Psoas muscle (tissue), 8 donors: Measurements from ENCODE around the gene ASPHD2. TPM values are rescaled to one million over a fixed set of nuclear protein-coding genes. Genes with fewer than 3 reads are reported as not detected.

ENCODE experiments used
- ATAC-seq, 4 donors: fragments of 200-7000 bp; cut with Tn5 transposase; one replicate each; pipeline ENCODE4 v1.9.1; 2020; ENCODE audit warnings: moderate library complexity in 3 of 4, mild to moderate bottlenecking in 2 of 4
- DNase-seq, 2 donors: peaks; one replicate each; pipeline ENCODE4 v3.0.0-alpha.2; 2020
- H3K27ac ChIP-seq: fragments of 200-600 bp; one replicate; pipeline ENCODE4 v1.8.0; 2022
- H3K27me3 ChIP-seq, 3 donors: fragments of 200-600 bp in 1 of 3; one replicate each; pipeline versions ENCODE4 v1.6.1 to v1.8.0; 2013 to 2022; ENCODE audit warnings: low read length in 2 of 3, mild to moderate bottlenecking in 2 of 3, moderate library complexity in 1 of 3; ENCODE audit not compliant: insufficient read depth in 3 of 3
- H3K36me3 ChIP-seq, 2 donors: fragments of 200-600 bp in 1 of 2; one replicate each; pipeline versions ENCODE4 v1.6.1 to v1.8.0; 2013 to 2022; ENCODE audit warnings: low read depth in 1 of 2, mild to moderate bottlenecking in 1 of 2, moderate library complexity in 1 of 2; ENCODE audit not compliant: insufficient read depth in 1 of 2
- H3K4me1 ChIP-seq: fragments of 200-600 bp; one replicate; pipeline ENCODE4 v1.8.0; 2022
- H3K4me3 ChIP-seq: fragments of 200-600 bp; one replicate; pipeline ENCODE4 v1.8.0; 2022; ENCODE audit warnings: mild to moderate bottlenecking
- H3K9me3 ChIP-seq: fragments of 200-600 bp; one replicate; pipeline ENCODE4 v1.8.0; 2022
- CTCF ChIP-seq: fragments of 200-600 bp; IDR thresholded peaks from one replicate; pipeline ENCODE4 v1.8.0; 2022; ENCODE audit warnings: antibody characterized with exemption
- WGBS, 3 donors: extraction: QIAGEN DNeasy Blood & Tissue Kit; methylation state at CpG; one replicate each; pipeline versions ENCODE4 v1.1.6 to v1.1.7; 2013; 5-methylcytosine and 5-hydroxymethylcytosine counted together
- intact Hi-C, 2 donors: fragments of 100-400 bp; cut with DNase I; formaldehyde crosslinking; loops; one replicate each; pipeline versions ENCODE4 v1.11.0 to v1.14.2; 2022
- polyA plus RNA-seq, 3 donors: library from polyadenylated mRNA; stranded (reverse); fragments of 200-250 nt; gene quantifications; one replicate each; pipeline ENCODE4 v1.2.3, GENCODE V29; 2013
- total RNA-seq, 4 donors: library from RNA; stranded (reverse); fragmentation: NEBNext Ultra II Directional in 2 of 4; extraction: Animal tissue kit (Norgen Biotek cat#: 25700) in 2 of 4; gene quantifications; one replicate each; pipeline versions ENCODE4 v1.2.1 to v1.2.4, GENCODE V29; 2021 to 2023
- donor health status: healthy with polysubstance abuse.
- donor health status: DM: no; HTN: no; CAD: no; lungs with moderate emphysema.
- donor health status: Bipolar disorder and iron deficiency.
- donor health status: healthy.
- donor health status: DM: yes; HTN: yes; CAD: no.
- donor health status: DM: no; HTN: no; CAD: no.
- donor health status: DM: no; HTN: no; CAD: no.
- donor health status: DM: yes; HTN: yes; CAD: no.

The ASPHD2 gene
- total and polyA plus RNA-seq, 7 donors, result 0.04 to 0.38 (median 0.14) TPM; not detected in 1

DNA sequence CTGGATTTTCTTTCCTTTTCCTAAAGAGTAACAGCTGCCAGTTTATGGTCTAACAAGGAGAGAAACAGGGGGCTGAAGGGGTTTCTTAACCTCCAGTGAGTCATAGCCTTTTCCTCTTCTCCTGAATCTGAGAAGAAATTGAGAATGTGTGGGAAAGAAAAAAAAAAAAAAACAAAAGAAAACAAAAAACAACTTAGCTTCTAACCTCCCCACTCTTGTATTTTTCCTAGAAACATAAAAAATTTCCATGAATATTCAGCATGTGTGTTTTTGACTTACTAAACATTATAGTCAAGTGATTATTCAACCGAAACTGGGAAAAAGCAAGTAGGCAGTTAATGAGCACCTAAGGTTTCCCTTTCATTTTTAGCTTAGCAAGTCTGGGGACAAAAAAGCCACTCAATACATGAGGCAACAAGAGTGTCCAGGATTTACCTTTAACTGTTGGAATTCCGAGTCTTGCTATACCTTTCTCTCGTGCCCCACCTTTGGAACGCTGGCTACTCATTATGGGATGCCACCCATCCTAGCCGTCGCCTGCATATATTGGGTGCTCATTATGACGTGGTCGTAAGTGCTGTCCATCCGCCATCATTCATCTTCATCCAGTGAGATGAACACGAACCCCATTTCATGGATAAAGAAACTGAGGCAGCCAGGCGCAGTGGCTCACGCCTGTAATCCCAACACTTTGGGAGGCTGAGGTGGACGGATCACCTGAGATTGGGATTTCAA lies 2.4 kb downstream of the ASPHD2 start:
- Histone ChIP-seq H3K4me3 (no peak overlapping the region), H3K27ac (no peak overlapping the region), H3K4me1 (peaks cover 4% of the 10 kb centered on the region), H3K27me3 (peaks cover 0 to 40% (median 11%) of the 10 kb centered on the region in 3 donors), H3K36me3 (no peaks in the 10 kb centered on the region), H3K9me3 (no peaks in the 10 kb centered on the region)
- DNase-seq, result no peak
- intact Hi-C loops, result no loop called here
- WGBS, 3 donors, result 93 to 94% (median 94%) methylated on average over 13 of the region's 13 CpGs
- ATAC-seq, result no peak
- no peak for TF ChIP-seq CTCF

GRCh38 chr22:26432619-26433311 lies 3.7 kb downstream of the ASPHD2 start:
- H3K4me1 ChIP-seq, result peaks cover 4% of the 10 kb centered on the region
- intact Hi-C loops, result no loop called here
- 89 to 94% (median 92%) methylated on average over 3 of the region's 3 CpGs for WGBS, 3 donors
- H3K9me3 ChIP-seq, result no peaks in the 10 kb centered on the region
- H3K27ac ChIP-seq, result no peak overlapping the region
- H3K27me3 ChIP-seq, result peaks cover 0 to 35% (median 11%) of the 10 kb centered on the region in 3 donors
- DNase-seq (no peak), ATAC-seq (no peak)
- H3K36me3 ChIP-seq, result no peaks in the 10 kb centered on the region
- H3K4me3 ChIP-seq, result no peak overlapping the region
- TF ChIP-seq CTCF, result no peak

DNA sequence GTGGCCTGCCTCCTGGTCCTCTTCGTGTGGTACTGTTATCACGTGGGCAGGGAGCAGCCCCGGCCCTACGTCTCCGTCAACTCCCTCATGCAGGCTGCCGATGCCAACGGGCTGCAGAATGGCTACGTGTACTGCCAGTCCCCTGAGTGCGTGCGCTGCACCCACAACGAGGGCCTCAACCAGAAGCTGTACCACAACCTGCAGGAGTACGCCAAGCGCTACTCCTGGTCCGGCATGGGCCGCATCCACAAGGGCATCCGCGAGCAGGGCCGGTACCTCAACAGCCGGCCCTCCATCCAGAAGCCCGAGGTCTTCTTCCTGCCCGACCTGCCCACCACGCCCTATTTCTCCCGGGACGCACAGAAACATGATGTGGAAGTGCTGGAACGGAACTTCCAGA lies 4.7 kb downstream of the ASPHD2 start:
- DNase-seq, result no peak
- 90 to 92% (median 91%) methylated on average over 21 to 25 of the region's 25 CpGs for WGBS, 3 donors
- no peak for ATAC-seq
- Histone ChIP-seq H3K27ac (no peak overlapping the region), H3K9me3 (no peaks in the 10 kb centered on the region), H3K4me1 (no peaks in the 10 kb centered on the region), H3K36me3 (no peaks in the 10 kb centered on the region), H3K27me3 (peaks cover 0 to 35% (median 11%) of the 10 kb centered on the region in 3 donors), H3K4me3 (no peak overlapping the region)
- intact Hi-C loops, result no loop called here
- TF ChIP-seq CTCF, result no peak

DNA sequence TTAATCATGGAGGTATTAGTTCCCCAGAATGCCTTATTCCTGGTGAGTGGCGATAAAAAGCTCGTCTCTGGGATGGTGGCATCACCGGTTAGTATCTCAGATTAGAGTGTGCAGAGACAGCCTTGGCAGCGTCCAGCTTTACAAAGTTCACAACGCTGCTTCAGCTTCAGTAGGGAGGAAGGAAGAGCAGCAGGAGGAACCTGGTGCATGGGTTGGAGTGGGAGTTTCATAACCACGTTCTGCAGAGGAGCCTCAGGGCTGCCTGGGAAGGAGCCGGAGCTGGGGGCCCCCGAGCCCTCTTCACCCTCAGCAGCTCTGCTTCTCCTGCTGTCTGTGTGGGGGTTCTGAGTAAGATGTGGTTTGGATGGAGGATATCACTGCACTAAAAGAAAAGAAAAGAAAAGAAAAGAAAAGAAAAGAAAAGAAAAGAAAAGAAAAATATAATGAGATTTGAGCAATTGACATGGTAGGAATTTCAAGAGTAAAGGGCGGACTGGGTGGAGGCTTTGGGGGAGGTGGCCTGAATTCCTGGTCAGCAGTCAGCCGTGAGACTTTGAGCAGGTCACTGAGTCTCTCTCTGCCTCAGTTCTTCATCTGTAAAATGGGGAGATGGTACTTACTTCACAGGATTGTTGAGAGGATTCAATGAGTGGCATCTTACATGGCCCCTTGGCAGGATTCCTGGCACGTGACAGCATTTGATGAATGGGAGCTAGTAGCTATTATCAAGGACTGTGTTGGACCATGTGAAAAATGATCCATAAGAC lies 6.5 kb downstream of the ASPHD2 start:
- H3K4me3 ChIP-seq, result no peak overlapping the region
- peaks cover 0 to 23% (median 9%) of the 10 kb centered on the region in 3 donors for H3K27me3 ChIP-seq
- intact Hi-C loops, result no loop called here
- WGBS, 3 donors, result 74 to 79% (median 78%) methylated on average over 11 of the region's 11 CpGs
- no peak overlapping the region for H3K27ac ChIP-seq
- TF ChIP-seq CTCF, result no peak
- no peaks in the 10 kb centered on the region for H3K36me3 ChIP-seq
- no peaks in the 10 kb centered on the region for H3K9me3 ChIP-seq
- H3K4me1 ChIP-seq, result no peaks in the 10 kb centered on the region
- DNase-seq (no peak), ATAC-seq (no peak)
